ENCODE data around the gene RWDD4.

Gene RWDD4

DNA sequence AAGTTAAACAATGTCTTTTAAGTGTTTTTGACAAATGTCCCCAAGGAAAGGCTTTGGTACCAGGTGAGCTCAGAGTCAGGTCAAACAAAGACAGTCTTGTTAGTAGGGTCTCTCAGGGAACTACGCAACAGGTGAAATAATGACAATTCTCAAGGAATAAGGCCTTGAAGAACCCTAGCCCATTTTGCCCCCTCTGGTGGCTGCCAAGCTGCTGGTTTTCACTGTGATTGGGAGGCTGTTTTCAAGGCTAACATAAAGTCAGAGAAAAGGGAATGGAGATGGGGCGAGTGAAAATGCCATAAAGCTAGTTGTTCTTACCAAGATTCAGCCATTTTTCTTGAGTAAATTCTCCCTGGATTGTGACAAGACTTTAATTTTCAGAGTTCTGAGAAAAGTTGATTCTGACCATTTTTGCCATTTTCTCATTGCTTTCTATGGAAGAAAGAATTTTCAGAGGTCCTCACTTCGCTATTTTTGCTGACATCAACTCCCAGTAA is 58.7 kb downstream of the RWDD4 start:
- Histone ChIP-seq H3K9ac (ENCODE audit: low read length) (no peak overlapping the region), H3K4me3 (ENCODE audit: low read depth, low read length) (no peak overlapping the region), H3K36me3 (ENCODE audit: control insufficient read depth, insufficient read depth, low read length) (no peaks in the 10 kb centered on the region), H3K9me3 (ENCODE audit: control insufficient read depth, insufficient read depth, low read depth, low read length) (no peaks in the 10 kb centered on the region), H3K4me1 (ENCODE audit: control insufficient read depth, insufficient read depth, low read length) (no peaks in the 10 kb centered on the region), H3K27ac (ENCODE audit: low read depth, low read length) (no peak overlapping the region), H3K27me3 (ENCODE audit: control insufficient read depth, insufficient read depth, low read length) (no peaks in the 10 kb centered on the region)

DNA sequence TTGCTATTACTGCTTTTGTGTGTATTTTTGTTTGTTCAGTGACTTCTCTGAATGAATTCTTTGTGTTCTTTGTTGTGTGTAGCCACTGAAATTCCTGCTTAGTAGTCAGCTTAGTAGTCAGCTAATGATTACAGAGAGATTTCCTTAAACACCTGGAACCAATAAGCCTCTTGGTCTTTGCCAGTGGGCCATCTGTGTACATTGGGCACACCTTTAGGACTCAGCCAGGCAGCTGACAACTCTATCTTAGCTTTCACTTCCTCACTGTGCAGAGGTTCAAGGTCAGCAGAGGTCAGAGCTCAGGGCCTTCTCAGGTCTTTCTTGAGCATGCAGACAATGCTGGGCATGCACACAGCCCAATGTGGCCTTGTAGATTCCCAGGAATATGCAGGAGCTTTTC is 59.3 kb downstream of the RWDD4 start:
- no peak overlapping the region for H3K4me3 ChIP-seq (ENCODE audit: low read depth, low read length)
- no peaks in the 10 kb centered on the region for H3K4me1 ChIP-seq (ENCODE audit: control insufficient read depth, insufficient read depth, low read length)
- no peaks in the 10 kb centered on the region for H3K36me3 ChIP-seq (ENCODE audit: control insufficient read depth, insufficient read depth, low read length)
- H3K27ac ChIP-seq (ENCODE audit: low read depth, low read length): no peak overlapping the region
- no peaks in the 10 kb centered on the region for H3K27me3 ChIP-seq (ENCODE audit: control insufficient read depth, insufficient read depth, low read length)
- no peaks in the 10 kb centered on the region for H3K9me3 ChIP-seq (ENCODE audit: control insufficient read depth, insufficient read depth, low read depth, low read length)
- H3K9ac ChIP-seq (ENCODE audit: low read length): no peak overlapping the region

DNA sequence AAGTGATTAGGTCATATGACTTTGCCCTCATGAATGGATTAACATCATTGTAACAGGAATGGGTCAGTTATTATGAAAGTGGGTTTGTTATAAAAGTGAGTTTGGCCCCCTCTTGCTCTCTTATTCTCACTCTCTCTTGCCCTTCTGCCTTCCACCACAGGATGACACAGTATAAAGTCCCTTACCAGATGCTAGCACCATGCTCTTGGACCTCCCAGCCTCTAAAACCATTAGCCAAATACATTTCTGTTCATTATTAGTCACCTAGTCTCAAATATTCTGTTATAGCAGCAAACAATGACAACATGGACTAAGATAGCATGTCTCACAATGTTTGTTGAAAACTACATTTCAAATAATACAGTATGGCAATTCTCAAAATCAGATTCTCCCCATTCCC is 59.7 kb downstream of the RWDD4 start:
- no peak overlapping the region for H3K9ac ChIP-seq (ENCODE audit: low read length)
- no peak overlapping the region for H3K27ac ChIP-seq (ENCODE audit: low read depth, low read length)
- no peaks in the 10 kb centered on the region for H3K9me3 ChIP-seq (ENCODE audit: control insufficient read depth, insufficient read depth, low read depth, low read length)
- no peaks in the 10 kb centered on the region for H3K27me3 ChIP-seq (ENCODE audit: control insufficient read depth, insufficient read depth, low read length)
- H3K36me3 ChIP-seq (ENCODE audit: control insufficient read depth, insufficient read depth, low read length): no peaks in the 10 kb centered on the region
- H3K4me1 ChIP-seq (ENCODE audit: control insufficient read depth, insufficient read depth, low read length): no peaks in the 10 kb centered on the region
- H3K4me3 ChIP-seq (ENCODE audit: low read depth, low read length): no peak overlapping the region

DNA sequence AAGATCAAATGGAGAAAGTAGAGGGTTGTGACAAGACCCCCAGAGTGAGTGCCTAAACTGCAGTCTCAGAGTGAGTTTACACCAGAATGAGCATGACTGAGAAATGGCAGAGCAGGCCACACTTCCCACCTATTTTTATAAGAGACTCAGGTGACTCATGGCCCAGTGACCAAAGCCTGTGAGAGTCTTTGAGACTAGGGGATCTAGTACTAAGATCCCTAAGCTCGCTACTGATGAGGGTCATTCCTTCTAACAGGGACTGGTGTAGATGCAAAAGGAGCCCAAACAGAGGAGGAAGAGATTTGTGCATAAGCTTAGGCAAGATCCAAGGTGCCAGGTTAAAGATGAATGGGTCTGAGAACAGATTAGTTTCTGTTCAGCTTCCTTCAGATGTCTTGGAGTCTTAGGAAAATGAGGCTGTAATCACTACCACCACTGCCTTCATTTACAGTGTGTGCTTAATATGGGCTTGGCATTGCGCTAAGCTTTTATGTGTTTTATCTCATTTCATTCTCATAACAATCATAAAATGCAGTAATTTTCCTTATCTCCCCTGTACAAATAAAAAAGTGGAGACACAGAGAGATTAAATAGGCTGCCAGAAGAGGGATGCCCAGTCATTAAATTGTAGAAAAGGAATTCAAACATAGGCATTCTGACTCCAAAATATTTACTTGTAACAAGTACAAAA is 62.8 kb downstream of the RWDD4 start:
- Histone ChIP-seq H3K36me3 (ENCODE audit: control insufficient read depth, insufficient read depth, low read length) (no peaks in the 10 kb centered on the region), H3K27ac (ENCODE audit: low read depth, low read length) (no peak overlapping the region), H3K9me3 (ENCODE audit: control insufficient read depth, insufficient read depth, low read depth, low read length) (no peaks in the 10 kb centered on the region)

DNA sequence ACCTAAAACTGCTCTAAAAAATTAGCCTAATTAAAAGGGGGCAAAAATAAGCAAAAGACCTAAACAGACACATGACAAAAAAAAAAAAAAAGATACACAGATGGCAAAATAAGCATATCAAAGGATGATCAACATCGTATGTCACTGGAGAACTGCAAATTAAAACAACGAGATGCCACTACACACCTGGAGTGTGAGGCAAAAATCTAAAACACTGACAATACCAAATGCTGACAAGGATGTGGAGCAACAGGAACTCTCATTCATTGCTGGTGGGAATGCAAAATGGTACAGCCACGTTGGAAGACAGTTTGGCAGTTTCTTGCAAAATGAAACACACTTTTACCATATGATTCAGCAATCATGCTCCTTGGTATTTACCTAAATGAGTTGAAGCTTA is 64.2 kb downstream of the RWDD4 start:
- no peak overlapping the region for H3K4me3 ChIP-seq (ENCODE audit: low read depth, low read length)
- H3K27ac ChIP-seq (ENCODE audit: low read depth, low read length): no peak overlapping the region
- no peaks in the 10 kb centered on the region for H3K4me1 ChIP-seq (ENCODE audit: control insufficient read depth, insufficient read depth, low read length)
- H3K36me3 ChIP-seq (ENCODE audit: control insufficient read depth, insufficient read depth, low read length): no peaks in the 10 kb centered on the region
- H3K27me3 ChIP-seq (ENCODE audit: control insufficient read depth, insufficient read depth, low read length): no peaks in the 10 kb centered on the region
- H3K9ac ChIP-seq (ENCODE audit: low read length): no peak overlapping the region
- H3K9me3 ChIP-seq (ENCODE audit: control insufficient read depth, insufficient read depth, low read depth, low read length): no peaks in the 10 kb centered on the region

More for the DNA sequence above, 62.8 kb downstream of the RWDD4 start:
- no peak overlapping the region for H3K9ac ChIP-seq (ENCODE audit: low read length)
- no peaks in the 10 kb centered on the region for H3K27me3 ChIP-seq (ENCODE audit: control insufficient read depth, insufficient read depth, low read length)
- no peak overlapping the region for H3K4me3 ChIP-seq (ENCODE audit: low read depth, low read length)
- H3K4me1 ChIP-seq (ENCODE audit: control insufficient read depth, insufficient read depth, low read length): no peaks in the 10 kb centered on the region

DNA sequence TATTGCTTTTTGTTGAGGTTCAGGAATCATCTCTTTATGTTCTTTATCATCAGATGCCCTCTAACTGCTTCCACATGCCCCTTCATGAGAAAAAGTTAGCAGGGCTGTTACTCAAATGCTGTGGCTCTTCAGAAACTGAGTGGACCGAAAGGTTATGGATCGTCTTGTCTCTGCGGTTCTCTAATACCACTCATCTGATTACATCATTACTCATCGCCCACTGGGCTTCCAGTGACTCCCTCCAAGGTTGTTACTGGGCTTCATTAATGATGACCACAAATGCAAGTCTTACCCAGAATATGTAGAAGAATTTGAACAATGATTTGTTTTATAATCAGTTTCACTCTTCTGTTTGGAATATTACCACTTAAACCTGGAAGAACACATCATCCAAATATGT is 67.7 kb downstream of the RWDD4 start:
- H3K27ac ChIP-seq (ENCODE audit: low read depth, low read length): no peak overlapping the region
- no peaks in the 10 kb centered on the region for H3K27me3 ChIP-seq (ENCODE audit: control insufficient read depth, insufficient read depth, low read length)
- H3K9ac ChIP-seq (ENCODE audit: low read length): no peak overlapping the region
- no peaks in the 10 kb centered on the region for H3K4me1 ChIP-seq (ENCODE audit: control insufficient read depth, insufficient read depth, low read length)
- H3K4me3 ChIP-seq (ENCODE audit: low read depth, low read length): no peak overlapping the region
- H3K9me3 ChIP-seq (ENCODE audit: control insufficient read depth, insufficient read depth, low read depth, low read length): peaks cover 9% of the 10 kb centered on the region
- H3K36me3 ChIP-seq (ENCODE audit: control insufficient read depth, insufficient read depth, low read length): no peaks in the 10 kb centered on the region

Data from HUES6 (cell line).